HG03469 (cell line): ENCODE measurements around the gene EIF4G1.
"Not testable (repeated sequence)": the region's sequence is repeated elsewhere in the genome, so short reads cannot be mapped to it uniquely, and the experiment has no call there.

ENCODE experiments used
- ATAC-seq: cut with Tn5 transposase; IDR thresholded peaks from one replicate; pipeline ENCODE4 v1.9.1; 2021; ENCODE audit warnings: mild to moderate bottlenecking, moderate library complexity, moderate number of reproducible peaks; ENCODE audit not compliant: unreplicated experiment

Gene EIF4G1

GRCh38 chr3:184334470-184335158, 20.2 kb downstream of the EIF4G1 start:
- ATAC-seq, result no peak

- no peak for ATAC-seq
Observed at GRCh38 chr3:184335291-184335660, 20.9 kb downstream of the EIF4G1 start.

GRCh38 chr3:184335661-184336546, 21.5 kb downstream of the EIF4G1 start:
- ATAC-seq, result no peak

GRCh38 chr3:184336547-184337398, 22.4 kb downstream of the EIF4G1 start:
- no peak for ATAC-seq

- no peak for ATAC-seq
Observed at GRCh38 chr3:184337399-184337714, 23.0 kb downstream of the EIF4G1 start, which contains the start of gene FAM131A. TSS of gene FAM131A (plus strand) at chr3:184337600. CDS start at chr3:184337631, 31 bp downstream.

- no peak for ATAC-seq
Observed at GRCh38 chr3:184337981-184338380, 23.6 kb downstream of the EIF4G1 start.

- no peak for ATAC-seq
Observed at GRCh38 chr3:184338511-184338945, 24.1 kb downstream of the EIF4G1 start.

GRCh38 chr3:184339001-184339400, 24.6 kb downstream of the EIF4G1 start:
- no peak for ATAC-seq

GRCh38 chr3:184339451-184340135, 25.2 kb downstream of the EIF4G1 start:
- not testable (repeated sequence) for ATAC-seq

GRCh38 chr3:184341925-184342324, 27.5 kb downstream of the EIF4G1 start:
- no peak for ATAC-seq

- ATAC-seq, result no peak
Observed at GRCh38 chr3:184343200-184343876, 28.9 kb downstream of the EIF4G1 start.

GRCh38 chr3:184344579-184345316, 30.3 kb downstream of the EIF4G1 start:
- no peak for ATAC-seq

- no peak for ATAC-seq
Observed at GRCh38 chr3:184345317-184346144, 31.1 kb downstream of the EIF4G1 start.

- no peak for ATAC-seq
Observed at GRCh38 chr3:184346480-184347190, 32.2 kb downstream of the EIF4G1 start.

- no peak for ATAC-seq
Observed at GRCh38 chr3:184347321-184348056, 33.1 kb downstream of the EIF4G1 start.

- ATAC-seq, result no peak
Observed at GRCh38 chr3:184348057-184348382, 33.6 kb downstream of the EIF4G1 start.
